Mucosa of stomach (tissue), 1 donor: ENCODE results near the gene EEF1E1.

Experiments used
- H3K27me3 ChIP-seq: one replicate; pipeline ENCODE4 v1.7.0; 2013; ENCODE audit warnings: mild to moderate bottlenecking, low read length; ENCODE audit not compliant: control insufficient read depth, insufficient read depth
- H3K36me3 ChIP-seq: one replicate; pipeline ENCODE4 v1.7.0; 2013; ENCODE audit warnings: low read length; ENCODE audit not compliant: control insufficient read depth, insufficient read depth
- H3K4me1 ChIP-seq: one replicate; pipeline ENCODE4 v1.7.0; 2013; ENCODE audit warnings: mild to moderate bottlenecking, low read length; ENCODE audit not compliant: control insufficient read depth, insufficient read depth
- H3K4me3 ChIP-seq: one replicate; pipeline ENCODE4 v1.7.0; 2013; ENCODE audit warnings: low read length
- H3K9ac ChIP-seq: one replicate; pipeline ENCODE4 v1.7.0; 2013; ENCODE audit warnings: mild to moderate bottlenecking, low read length, moderate library complexity
- H3K9me3 ChIP-seq: one replicate; pipeline ENCODE4 v1.7.0; 2013; ENCODE audit warnings: mild to moderate bottlenecking, low read length, moderate library complexity; ENCODE audit not compliant: control insufficient read depth
- donor health status: Pancreatic carcinoma.

Gene EEF1E1

DNA sequence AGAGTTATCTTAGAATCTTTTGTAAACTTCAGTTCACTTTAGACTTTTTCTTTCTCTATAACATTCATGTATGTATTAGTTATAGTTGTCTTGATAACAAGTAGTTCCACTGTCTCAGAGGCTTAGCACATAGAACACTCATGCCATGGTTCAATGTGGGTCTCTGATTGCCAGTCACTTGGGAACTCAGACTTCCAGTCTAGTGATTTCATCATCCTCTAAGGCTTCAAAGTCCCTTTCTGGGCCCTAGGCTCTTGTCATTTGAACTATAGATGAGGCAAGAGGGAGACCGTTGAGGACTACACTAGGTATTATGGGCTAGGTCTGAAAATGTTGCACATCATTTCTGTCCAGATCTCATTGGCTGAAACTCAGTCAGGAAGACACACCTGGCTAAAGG, 8.4 kb upstream of the EEF1E1 start:
- Histone ChIP-seq H3K27me3 (no peaks in the 10 kb centered on the region), H3K9me3 (no peaks in the 10 kb centered on the region), H3K9ac (no peak overlapping the region), H3K4me1 (no peaks in the 10 kb centered on the region), H3K36me3 (no peaks in the 10 kb centered on the region), H3K4me3 (no peak overlapping the region)

DNA sequence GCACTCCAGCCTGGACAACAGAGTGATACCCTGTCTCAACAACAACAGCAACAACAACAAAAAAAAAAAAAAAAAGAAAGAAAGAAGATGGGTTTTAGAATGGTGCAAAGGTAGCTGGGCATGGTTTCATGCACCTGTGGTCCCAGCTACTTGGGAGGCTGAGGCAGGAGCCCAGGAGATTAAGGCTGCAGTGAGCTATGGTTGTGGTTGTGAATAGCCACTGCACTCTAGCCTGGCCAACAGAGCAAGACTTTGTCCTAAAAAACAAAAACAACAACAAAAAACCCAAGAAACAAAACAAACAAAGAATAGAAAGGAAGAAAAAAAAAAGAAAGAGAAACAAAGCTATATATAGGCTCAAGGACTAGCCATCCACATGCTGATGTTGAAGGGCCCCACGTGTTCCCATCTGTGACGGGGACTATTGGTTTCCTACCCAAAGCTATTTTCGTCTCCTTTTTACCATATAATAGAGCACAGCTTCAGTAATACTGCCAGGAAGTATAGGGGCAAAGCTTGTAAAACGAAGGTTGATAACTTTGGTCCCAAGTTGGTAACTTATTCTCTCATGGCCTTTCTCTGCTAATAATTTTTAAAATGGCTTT, 7.9 kb upstream of the EEF1E1 start:
- Histone ChIP-seq H3K36me3 (no peaks in the 10 kb centered on the region), H3K4me3 (no peak overlapping the region), H3K9ac (no peak overlapping the region), H3K4me1 (no peaks in the 10 kb centered on the region), H3K9me3 (no peaks in the 10 kb centered on the region), H3K27me3 (no peaks in the 10 kb centered on the region)

DNA sequence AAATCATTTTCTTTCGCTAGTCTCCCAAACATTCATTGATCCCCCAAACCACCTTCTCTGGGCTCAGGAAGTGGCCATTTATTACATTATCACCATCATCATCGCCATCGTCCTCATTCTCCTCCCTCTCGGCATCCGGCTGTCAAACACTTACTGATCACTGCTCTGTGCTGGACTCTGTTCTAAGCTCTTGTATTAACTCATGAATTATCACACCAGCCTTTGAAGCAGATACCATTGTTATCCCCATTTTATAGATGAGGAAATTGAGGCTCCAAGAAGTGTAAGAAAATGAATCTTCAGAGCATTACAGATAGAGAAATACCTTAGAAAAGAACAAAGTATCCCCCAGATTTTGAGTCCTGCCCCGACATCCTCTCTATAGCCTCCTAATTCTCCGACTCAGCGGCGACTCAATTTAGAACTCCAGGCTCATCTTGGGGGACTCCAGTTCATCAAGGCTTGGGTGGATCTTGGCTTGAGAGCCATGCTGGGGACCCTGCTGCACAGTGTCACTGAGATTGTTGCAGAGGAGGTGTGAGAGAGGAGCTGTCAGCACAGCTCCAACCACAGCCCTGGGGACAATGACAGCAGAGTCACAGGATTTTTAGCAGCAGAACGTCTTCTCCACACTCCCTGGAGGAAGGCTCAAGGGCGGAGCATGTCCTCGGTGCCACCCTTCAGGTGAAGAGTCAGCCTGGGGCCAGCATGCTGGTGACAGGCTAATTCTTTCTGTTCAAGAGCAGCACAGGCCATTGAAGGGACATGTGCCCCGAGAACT, 6.6 kb upstream of the EEF1E1 start:
- H3K4me1 ChIP-seq = no peaks in the 10 kb centered on the region
- H3K9me3 ChIP-seq = no peaks in the 10 kb centered on the region
- H3K9ac ChIP-seq = no peak overlapping the region
- H3K4me3 ChIP-seq = no peak overlapping the region
- H3K27me3 ChIP-seq = no peaks in the 10 kb centered on the region
- H3K36me3 ChIP-seq = no peaks in the 10 kb centered on the region

DNA sequence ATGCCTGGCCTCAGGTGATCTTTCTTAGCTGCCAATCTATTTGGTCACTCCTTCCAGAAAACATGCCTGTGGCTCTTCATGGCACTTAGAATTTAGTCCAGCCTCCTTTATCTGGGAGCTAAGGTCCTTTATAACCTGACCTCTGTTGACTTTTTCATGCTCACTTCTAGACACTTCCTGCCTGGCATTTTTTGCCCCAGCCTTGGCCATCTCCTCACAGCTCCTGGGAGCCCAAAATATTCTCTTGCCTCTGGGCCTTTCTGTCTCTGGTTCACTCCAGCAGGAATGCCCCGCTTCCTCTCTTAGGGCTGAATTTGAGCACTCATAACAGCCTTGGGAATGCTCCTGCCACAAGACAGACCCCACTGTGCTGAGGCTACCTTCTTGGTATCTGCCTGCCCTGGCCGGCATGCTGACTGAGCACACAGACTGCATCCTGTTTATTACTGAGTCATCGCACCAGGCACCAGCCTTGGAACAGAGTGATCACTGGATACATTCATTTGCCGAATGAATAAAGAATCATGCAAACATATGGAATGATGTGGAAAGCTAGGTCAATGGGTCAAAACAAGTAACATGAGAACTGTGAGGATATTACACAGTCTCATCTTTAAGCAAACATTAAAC, 5.8 kb upstream of the EEF1E1 start:
- Histone ChIP-seq H3K4me1 (no peaks in the 10 kb centered on the region), H3K36me3 (no peaks in the 10 kb centered on the region), H3K9me3 (no peaks in the 10 kb centered on the region), H3K9ac (no peak overlapping the region), H3K27me3 (no peaks in the 10 kb centered on the region), H3K4me3 (no peak overlapping the region)

DNA sequence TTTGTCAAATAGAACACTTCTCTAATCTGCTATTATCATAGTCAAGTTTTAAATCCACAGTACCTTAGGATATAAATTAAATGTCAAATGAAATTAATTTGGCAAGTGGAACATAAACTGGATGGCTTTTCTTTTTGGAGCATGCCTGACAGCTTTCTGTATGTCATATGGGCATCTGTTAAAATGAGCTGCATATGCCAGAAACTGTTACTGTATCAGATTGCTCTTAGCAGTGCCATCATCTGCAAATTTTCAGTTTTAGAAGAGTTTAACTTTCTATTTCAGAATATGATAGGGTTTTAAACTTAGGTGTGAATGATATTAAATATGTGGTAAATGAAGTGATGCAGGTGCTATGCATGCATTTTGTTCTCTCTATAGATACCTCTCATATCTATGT, 3.4 kb upstream of the EEF1E1 start:
- Histone ChIP-seq H3K4me3 (no peak overlapping the region), H3K4me1 (no peaks in the 10 kb centered on the region), H3K36me3 (no peaks in the 10 kb centered on the region), H3K27me3 (no peaks in the 10 kb centered on the region), H3K9me3 (no peaks in the 10 kb centered on the region), H3K9ac (no peak overlapping the region)

DNA sequence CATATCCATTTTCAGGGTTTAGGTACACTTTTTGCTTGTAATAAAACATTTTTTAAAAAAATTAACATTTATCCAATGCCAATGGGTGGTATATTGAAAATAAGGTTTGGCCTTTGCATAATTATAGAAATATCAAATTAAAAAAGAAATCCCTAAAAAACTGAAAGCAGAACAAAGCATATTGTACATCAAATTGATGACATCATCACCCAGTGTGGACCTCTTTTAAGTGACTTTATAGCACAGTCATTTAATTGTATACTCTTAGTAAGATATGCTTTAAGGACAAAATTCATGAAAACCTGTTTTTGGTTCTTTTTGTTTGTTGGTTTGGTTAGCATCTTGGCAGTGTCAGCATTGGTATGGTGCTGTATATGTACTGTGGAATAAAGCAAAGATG, 1.4 kb upstream of the EEF1E1 start:
- H3K4me1 ChIP-seq = no peaks in the 10 kb centered on the region
- no peaks in the 10 kb centered on the region for H3K36me3 ChIP-seq
- H3K4me3 ChIP-seq = no peak overlapping the region
- H3K27me3 ChIP-seq = no peaks in the 10 kb centered on the region
- no peak overlapping the region for H3K9ac ChIP-seq
- no peaks in the 10 kb centered on the region for H3K9me3 ChIP-seq

DNA sequence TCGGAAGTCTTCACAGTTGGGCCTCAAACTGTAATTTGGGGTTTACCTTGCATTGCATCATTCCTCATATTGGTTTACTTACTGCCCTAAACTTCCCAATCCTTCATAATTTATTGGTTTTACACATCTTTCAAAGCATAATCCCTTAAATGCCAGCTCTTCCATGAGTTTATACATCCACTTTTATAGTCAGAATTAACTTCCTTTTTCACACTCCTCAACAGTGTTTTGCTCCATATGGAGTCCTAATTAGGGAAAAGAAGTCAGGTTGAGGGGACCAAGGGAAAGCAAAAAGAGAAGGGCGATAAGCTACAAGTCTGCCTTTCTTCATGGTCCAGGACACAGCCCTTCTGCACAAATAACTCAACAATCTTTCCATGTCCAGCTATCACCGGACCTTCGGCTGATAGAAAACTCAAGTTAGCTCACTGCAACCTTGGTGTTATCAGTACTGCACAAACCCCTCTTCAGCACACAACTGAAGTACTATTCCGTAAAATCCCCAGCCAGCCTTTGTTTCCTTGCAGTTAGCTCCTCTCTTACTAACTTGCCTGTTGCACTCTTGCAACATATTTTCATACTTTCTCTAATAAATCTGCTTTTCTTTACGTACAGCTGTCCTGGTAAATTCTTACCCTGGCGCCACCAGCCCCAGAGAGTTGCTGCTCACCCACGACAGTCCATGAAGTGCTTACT, 2.0 kb downstream of the EEF1E1 start:
- Histone ChIP-seq H3K4me3 (no peak overlapping the region), H3K27me3 (no peaks in the 10 kb centered on the region), H3K4me1 (no peaks in the 10 kb centered on the region), H3K9ac (no peak overlapping the region), H3K36me3 (no peaks in the 10 kb centered on the region), H3K9me3 (no peaks in the 10 kb centered on the region)

DNA sequence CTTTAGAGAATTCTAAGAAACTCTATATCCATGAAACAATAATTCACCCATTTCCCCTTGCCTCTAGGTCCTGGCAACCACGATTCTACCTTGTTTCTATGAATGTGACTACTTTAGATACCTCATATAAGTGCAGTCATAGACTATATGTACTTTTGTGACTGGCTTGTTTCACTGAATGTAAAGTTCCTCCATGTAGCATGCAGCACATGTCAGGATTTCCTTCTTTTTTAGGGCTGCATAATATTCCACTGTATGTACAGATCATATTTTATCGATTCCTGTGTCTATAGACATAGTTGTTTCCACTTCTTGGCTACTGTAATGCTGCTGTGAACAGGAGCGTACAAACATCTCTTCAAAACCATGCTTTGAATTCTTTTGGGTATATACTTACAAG, 11.7 kb downstream of the EEF1E1 start:
- H3K9ac ChIP-seq = no peak overlapping the region
- H3K4me1 ChIP-seq = no peaks in the 10 kb centered on the region
- H3K9me3 ChIP-seq = no peaks in the 10 kb centered on the region
- H3K4me3 ChIP-seq = no peak overlapping the region
- H3K36me3 ChIP-seq = no peaks in the 10 kb centered on the region
- H3K27me3 ChIP-seq = no peaks in the 10 kb centered on the region

DNA sequence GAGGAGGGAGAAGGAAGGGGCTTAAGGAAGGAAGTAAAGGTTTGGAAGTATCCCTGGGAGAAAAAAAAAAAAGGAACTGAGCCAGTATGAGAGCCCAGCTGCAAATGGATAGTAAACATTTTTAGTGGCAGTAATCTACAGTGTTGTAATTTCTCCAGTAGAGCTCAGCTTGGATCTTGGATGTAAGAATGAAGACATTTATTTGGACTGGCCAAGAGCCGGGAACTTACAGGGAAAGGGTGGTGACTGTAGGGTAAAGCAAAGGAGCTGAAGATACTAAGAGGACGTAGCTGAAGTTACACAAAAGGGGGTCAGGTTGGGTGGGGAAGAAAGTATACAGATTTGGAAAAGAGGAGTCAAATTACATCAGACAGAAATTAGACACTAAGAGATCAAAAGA, 13.5 kb downstream of the EEF1E1 start:
- no peaks in the 10 kb centered on the region for H3K4me1 ChIP-seq
- no peak overlapping the region for H3K4me3 ChIP-seq
- no peaks in the 10 kb centered on the region for H3K9me3 ChIP-seq
- H3K36me3 ChIP-seq = no peaks in the 10 kb centered on the region
- no peak overlapping the region for H3K9ac ChIP-seq
- H3K27me3 ChIP-seq = no peaks in the 10 kb centered on the region

DNA sequence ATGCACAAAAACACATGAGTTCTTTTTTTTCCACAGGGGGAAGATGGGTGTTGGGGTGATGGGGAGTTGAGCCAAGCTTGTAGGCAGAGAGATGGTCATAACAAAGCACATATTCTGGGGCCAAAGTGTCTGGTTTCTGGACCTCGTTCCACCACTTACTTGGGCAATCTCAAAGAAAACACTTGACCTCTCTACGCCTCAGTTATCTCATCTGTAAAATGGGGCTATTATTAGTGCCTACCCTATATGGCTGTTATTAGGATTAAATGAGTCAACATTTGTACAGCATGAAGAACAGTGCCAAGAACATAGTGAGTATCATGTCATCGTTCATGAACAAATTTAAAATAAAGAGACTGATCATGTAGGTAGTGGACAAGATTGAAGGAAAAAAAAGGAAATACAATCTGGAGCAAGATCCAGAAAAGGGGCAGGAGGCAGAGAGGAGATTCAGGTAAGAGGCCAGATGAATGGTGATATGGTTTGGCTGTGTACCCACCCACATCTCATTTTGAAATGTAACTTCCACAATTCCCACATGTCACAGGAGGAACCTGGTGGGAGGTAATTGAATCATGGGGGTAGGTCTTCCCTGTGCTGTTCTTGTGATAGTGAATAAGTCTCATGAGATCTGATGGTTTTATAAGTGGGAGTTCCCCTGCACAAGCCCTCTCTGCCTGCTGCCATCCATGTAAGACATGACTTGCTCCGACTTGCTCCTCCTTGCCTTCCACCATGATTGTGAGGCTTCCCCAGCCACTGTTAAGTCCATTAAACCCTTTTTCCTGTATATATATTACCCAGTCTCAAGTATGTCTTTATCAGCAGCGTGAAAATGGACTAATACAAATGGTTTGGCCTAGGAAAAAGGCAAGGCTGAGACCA, 14.2 kb downstream of the EEF1E1 start:
- H3K36me3 ChIP-seq = no peaks in the 10 kb centered on the region
- no peak overlapping the region for H3K4me3 ChIP-seq
- H3K27me3 ChIP-seq = no peaks in the 10 kb centered on the region
- H3K9ac ChIP-seq = no peak overlapping the region
- no peaks in the 10 kb centered on the region for H3K9me3 ChIP-seq
- peaks cover 2% of the 10 kb centered on the region for H3K4me1 ChIP-seq

DNA sequence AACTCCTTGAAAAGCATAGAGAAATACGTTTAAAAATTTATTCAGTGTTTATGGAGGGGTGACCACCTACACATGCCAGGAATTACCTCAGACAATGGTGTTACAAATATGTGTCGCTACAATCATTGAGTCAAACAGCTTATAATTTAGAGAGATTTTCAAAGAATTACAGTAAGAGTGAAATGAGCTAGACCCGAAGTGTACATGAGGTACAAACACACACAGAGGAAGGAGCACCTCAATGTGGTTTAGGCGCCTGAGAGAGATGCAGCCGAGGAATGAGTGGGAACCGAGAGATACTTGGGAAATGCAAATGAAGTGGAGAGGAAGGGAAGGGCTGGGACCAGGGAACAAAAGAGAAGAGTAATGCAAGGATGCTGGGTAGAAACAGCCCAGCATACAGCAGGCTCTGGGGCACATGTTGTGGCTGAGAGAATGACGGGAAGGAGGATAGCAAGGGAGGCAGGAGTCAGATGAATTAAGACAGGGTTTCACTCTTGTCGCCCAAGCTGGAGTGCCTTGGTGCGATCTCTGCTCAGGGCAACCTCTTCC, 15.5 kb downstream of the EEF1E1 start:
- Histone ChIP-seq H3K9me3 (no peaks in the 10 kb centered on the region), H3K36me3 (no peaks in the 10 kb centered on the region), H3K4me1 (peaks cover 11% of the 10 kb centered on the region), H3K9ac (no peak overlapping the region), H3K27me3 (no peaks in the 10 kb centered on the region), H3K4me3 (no peak overlapping the region)
